ENCODE data around the gene HSPA12A.

HSPA12A gene

GRCh38 chr10:116743266-116744064 is 1.1 kb upstream of the HSPA12A start:
- no peak for DNase-seq
- no peak overlapping the region for H3K4ac ChIP-seq (ENCODE audit: low read depth, low read length)
- no peak overlapping the region for H2AK5ac ChIP-seq (ENCODE audit: low read length)
- peak overlapping the region; percentile 48 for H3K4me2 ChIP-seq (ENCODE audit: low read length)
- H3K4me3 ChIP-seq (ENCODE audit: low read length): no peak overlapping the region
- no peak overlapping the region for H4K8ac ChIP-seq (ENCODE audit: low read depth, low read length)
- no peak overlapping the region for H4K5ac ChIP-seq (ENCODE audit: low read length)
- H3K27ac ChIP-seq (ENCODE audit: low read depth, low read length): no peak overlapping the region
- H2BK120ac ChIP-seq (ENCODE audit: low read depth, low read length): no peak overlapping the region
- H2BK5ac ChIP-seq (ENCODE audit: low read length): no peak overlapping the region
- no peak overlapping the region for H3K18ac ChIP-seq (ENCODE audit: low read length)
- WGBS (ENCODE audit: extremely low coverage, insufficient coverage, low lambda C conversion rate): no CpG with 5 or more reads among the region's 24 CpGs
- H3K9ac ChIP-seq (ENCODE audit: low read length): no peak overlapping the region
- no peak overlapping the region for H3K56ac ChIP-seq (ENCODE audit: low read length)
- no peaks in the 10 kb centered on the region for H3K36me3 ChIP-seq (ENCODE audit: control insufficient read depth, insufficient read depth, low read length)
- H3K79me1 ChIP-seq (ENCODE audit: low read length): no peaks in the 10 kb centered on the region
- H3K79me2 ChIP-seq (ENCODE audit: control insufficient read depth, insufficient read depth, low read length): no peaks in the 10 kb centered on the region
- H3K23ac ChIP-seq (ENCODE audit: low read length): no peak overlapping the region
- H3K4me1 ChIP-seq (ENCODE audit: control insufficient read depth, low read depth, low read length): peaks cover 2% of the 10 kb centered on the region
- H2BK15ac ChIP-seq (replicated peaks; ENCODE audit: low read depth): no peak overlapping the region
- H3K27me3 ChIP-seq (ENCODE audit: insufficient read depth, low read length, poor library complexity): peaks cover 13% of the 10 kb centered on the region

GRCh38 chr10:116741391-116742351 is 695 bp downstream of the HSPA12A start:
- Histone ChIP-seq H3K4ac (ENCODE audit: low read depth, low read length) (no peak overlapping the region), H3K4me1 (ENCODE audit: control insufficient read depth, low read depth, low read length) (peaks cover 2% of the 10 kb centered on the region), H3K79me2 (ENCODE audit: control insufficient read depth, insufficient read depth, low read length) (no peaks in the 10 kb centered on the region), H2BK15ac (replicated peaks; ENCODE audit: low read depth) (no peak overlapping the region), H3K4me2 (ENCODE audit: low read length) (peak overlapping the region; percentile 68), H2AK5ac (ENCODE audit: low read length) (no peak overlapping the region), H3K56ac (ENCODE audit: low read length) (peak overlapping the region; percentile 89), H3K9ac (ENCODE audit: low read length) (peak overlapping the region; percentile 77), H2BK120ac (ENCODE audit: low read depth, low read length) (no peak overlapping the region), H3K36me3 (ENCODE audit: control insufficient read depth, insufficient read depth, low read length) (no peaks in the 10 kb centered on the region), H2BK5ac (ENCODE audit: low read length) (no peak overlapping the region), H4K5ac (ENCODE audit: low read length) (no peak overlapping the region), H3K4me3 (ENCODE audit: low read length) (no peak overlapping the region), H3K79me1 (ENCODE audit: low read length) (no peaks in the 10 kb centered on the region), H3K27ac (ENCODE audit: low read depth, low read length) (no peak overlapping the region), H4K8ac (ENCODE audit: low read depth, low read length) (no peak overlapping the region), H3K23ac (ENCODE audit: low read length) (no peak overlapping the region), H3K18ac (ENCODE audit: low read length) (no peak overlapping the region), H3K27me3 (ENCODE audit: insufficient read depth, low read length, poor library complexity) (peaks cover 13% of the 10 kb centered on the region)
- WGBS (ENCODE audit: extremely low coverage, insufficient coverage, low lambda C conversion rate): no CpG with 5 or more reads among the region's 93 CpGs
- no peak for DNase-seq

DNA sequence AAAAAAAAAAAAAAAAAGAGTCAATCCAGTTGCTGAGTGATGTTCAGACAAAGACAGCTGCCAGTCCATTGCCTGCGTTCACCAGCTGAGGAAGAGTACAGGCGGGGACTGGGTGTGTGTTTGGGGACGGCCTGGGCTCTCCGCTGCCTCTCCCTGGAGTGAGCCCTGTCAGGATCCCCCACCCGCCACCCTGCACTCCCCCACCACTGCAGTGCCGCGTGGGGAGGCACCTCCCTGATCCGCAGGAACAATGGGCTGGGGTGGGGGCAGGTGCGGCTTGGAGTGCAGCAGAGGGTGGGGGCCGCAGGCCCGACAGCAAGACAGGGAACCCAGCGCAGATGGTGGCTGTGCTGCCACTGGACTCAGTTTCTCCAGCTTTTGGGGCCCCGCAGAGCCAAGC is 1.4 kb downstream of the HSPA12A start:
- Histone ChIP-seq H2BK15ac (replicated peaks; ENCODE audit: low read depth) (no peak overlapping the region), H2BK5ac (ENCODE audit: low read length) (no peak overlapping the region), H4K8ac (ENCODE audit: low read depth, low read length) (no peak overlapping the region), H3K36me3 (ENCODE audit: control insufficient read depth, insufficient read depth, low read length) (no peaks in the 10 kb centered on the region), H3K56ac (ENCODE audit: low read length) (no peak overlapping the region), H3K18ac (ENCODE audit: low read length) (no peak overlapping the region), H2AK5ac (ENCODE audit: low read length) (no peak overlapping the region), H3K4me2 (ENCODE audit: low read length) (peak overlapping the region; percentile 35), H4K5ac (ENCODE audit: low read length) (no peak overlapping the region), H3K9ac (ENCODE audit: low read length) (no peak overlapping the region), H3K4me1 (ENCODE audit: control insufficient read depth, low read depth, low read length) (peaks cover 2% of the 10 kb centered on the region), H3K4ac (ENCODE audit: low read depth, low read length) (no peak overlapping the region), H3K79me1 (ENCODE audit: low read length) (no peaks in the 10 kb centered on the region), H3K23ac (ENCODE audit: low read length) (no peak overlapping the region), H3K4me3 (ENCODE audit: low read length) (no peak overlapping the region), H3K27ac (ENCODE audit: low read depth, low read length) (no peak overlapping the region), H2BK120ac (ENCODE audit: low read depth, low read length) (no peak overlapping the region), H3K79me2 (ENCODE audit: control insufficient read depth, insufficient read depth, low read length) (no peaks in the 10 kb centered on the region), H3K27me3 (ENCODE audit: insufficient read depth, low read length, poor library complexity) (peaks cover 13% of the 10 kb centered on the region)
- DNase-seq: no peak
- WGBS (ENCODE audit: extremely low coverage, insufficient coverage, low lambda C conversion rate): no CpG with 5 or more reads among the region's 13 CpGs

- Histone ChIP-seq H3K4me3 (ENCODE audit: low read length) (no peak overlapping the region), H3K79me1 (ENCODE audit: low read length) (no peaks in the 10 kb centered on the region), H3K23ac (ENCODE audit: low read length) (no peak overlapping the region), H4K8ac (ENCODE audit: low read depth, low read length) (no peak overlapping the region), H2BK15ac (replicated peaks; ENCODE audit: low read depth) (no peak overlapping the region), H2AK5ac (ENCODE audit: low read length) (no peak overlapping the region), H3K27ac (ENCODE audit: low read depth, low read length) (no peak overlapping the region), H3K79me2 (ENCODE audit: control insufficient read depth, insufficient read depth, low read length) (no peaks in the 10 kb centered on the region), H3K27me3 (ENCODE audit: insufficient read depth, low read length, poor library complexity) (peaks cover 13% of the 10 kb centered on the region), H3K4me1 (ENCODE audit: control insufficient read depth, low read depth, low read length) (peaks cover 2% of the 10 kb centered on the region), H3K18ac (ENCODE audit: low read length) (no peak overlapping the region), H3K56ac (ENCODE audit: low read length) (no peak overlapping the region), H3K4me2 (ENCODE audit: low read length) (no peak overlapping the region), H3K4ac (ENCODE audit: low read depth, low read length) (no peak overlapping the region), H3K9ac (ENCODE audit: low read length) (no peak overlapping the region), H2BK5ac (ENCODE audit: low read length) (no peak overlapping the region), H4K5ac (ENCODE audit: low read length) (no peak overlapping the region), H3K36me3 (ENCODE audit: control insufficient read depth, insufficient read depth, low read length) (no peaks in the 10 kb centered on the region), H2BK120ac (ENCODE audit: low read depth, low read length) (no peak overlapping the region)
- DNase-seq: no peak
- WGBS (ENCODE audit: extremely low coverage, insufficient coverage, low lambda C conversion rate): no CpG with 5 or more reads among the region's 5 CpGs
These were observed 4.0 kb downstream of the HSPA12A start for GRCh38 chr10:116738339-116738738.

- no CpG with 5 or more reads among the region's 16 CpGs for WGBS (ENCODE audit: extremely low coverage, insufficient coverage, low lambda C conversion rate)
- H2AK5ac ChIP-seq (ENCODE audit: low read length): no peak overlapping the region
- peak; percentile 29 for DNase-seq
These were observed 4.6 kb downstream of the HSPA12A start for GRCh38 chr10:116737627-116738327.

More at GRCh38 chr10:116737627-116738327, 4.6 kb downstream of the HSPA12A start:
- H3K4me2 ChIP-seq (ENCODE audit: low read length): no peak overlapping the region
- no peak overlapping the region for H4K8ac ChIP-seq (ENCODE audit: low read depth, low read length)
- no peak overlapping the region for H3K9ac ChIP-seq (ENCODE audit: low read length)
- H3K4me1 ChIP-seq (ENCODE audit: control insufficient read depth, low read depth, low read length): no peaks in the 10 kb centered on the region
- no peak overlapping the region for H4K5ac ChIP-seq (ENCODE audit: low read length)
- H3K79me1 ChIP-seq (ENCODE audit: low read length): no peaks in the 10 kb centered on the region
- no peak overlapping the region for H3K27ac ChIP-seq (ENCODE audit: low read depth, low read length)
- no peak overlapping the region for H3K56ac ChIP-seq (ENCODE audit: low read length)
- no peak overlapping the region for H3K4me3 ChIP-seq (ENCODE audit: low read length)
- H3K23ac ChIP-seq (ENCODE audit: low read length): no peak overlapping the region
- peaks cover 13% of the 10 kb centered on the region for H3K27me3 ChIP-seq (ENCODE audit: insufficient read depth, low read length, poor library complexity)
- no peak overlapping the region for H3K18ac ChIP-seq (ENCODE audit: low read length)
- H3K79me2 ChIP-seq (ENCODE audit: control insufficient read depth, insufficient read depth, low read length): no peaks in the 10 kb centered on the region
- H2BK120ac ChIP-seq (ENCODE audit: low read depth, low read length): no peak overlapping the region
- no peak overlapping the region for H3K4ac ChIP-seq (ENCODE audit: low read depth, low read length)
- no peaks in the 10 kb centered on the region for H3K36me3 ChIP-seq (ENCODE audit: control insufficient read depth, insufficient read depth, low read length)
- H2BK5ac ChIP-seq (ENCODE audit: low read length): no peak overlapping the region
- no peak overlapping the region for H2BK15ac ChIP-seq (replicated peaks; ENCODE audit: low read depth)

Data from mesendoderm (in vitro differentiated cells).